Measurements from ENCODE around the gene CASP1.

CASP1 gene

GRCh38 chr11:104979839-104980238 is 55.1 kb downstream of the CASP1 start:
- no peak for DNase-seq
